ENCODE measurements around the gene SOX6. TPM values are rescaled to one million over a fixed set of nuclear protein-coding genes. Genes with fewer than 3 reads are reported as not detected.

SOX6 gene
- polyA plus RNA-seq, 1 of the 3 experiments (the other 2 are of a cell fraction) = 0.03 TPM

DNA sequence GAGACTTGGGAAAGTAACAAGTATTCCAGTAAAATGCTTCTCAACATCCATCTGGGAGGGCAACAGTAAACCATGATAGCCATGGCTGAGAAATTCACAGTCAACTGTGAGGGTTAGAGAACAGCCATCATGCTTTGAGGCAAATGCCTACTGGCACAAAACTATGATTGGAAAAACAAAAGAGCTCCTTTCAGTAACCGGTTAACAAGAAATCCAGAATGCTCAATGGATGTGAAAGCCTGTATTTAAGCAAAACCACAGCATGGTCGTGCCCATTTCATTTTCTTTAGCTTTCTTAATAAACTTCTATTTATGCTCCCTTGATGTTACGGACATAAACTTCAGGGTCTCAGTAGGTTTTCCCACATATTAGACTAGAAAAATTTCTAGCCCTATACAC lies 139.5 kb downstream of the SOX6 start:
- Histone ChIP-seq H3F3A (replicated peaks; ENCODE audit: insufficient read depth) (no peaks in the 10 kb centered on the region), H3K4me1 (ENCODE audit: control insufficient read depth in 1 of 2, insufficient read depth in 2 of 2, low read depth in 1 of 2, low read length in 1 of 2) (no peaks in the 10 kb centered on the region), H3K4me2 (no peak overlapping the region), H3K27ac (ENCODE audit: low read depth in 2 of 2, low read length in 1 of 2) (no peak overlapping the region), H4K20me1 (ENCODE audit: insufficient read depth) (no peaks in the 10 kb centered on the region), H3K9ac (no peak overlapping the region), H3K4me3 (ENCODE audit: low read depth in 2 of 2, low read length in 1 of 2) (no peak overlapping the region), H3K27me3 (ENCODE audit: insufficient read depth) (no peaks in the 10 kb centered on the region), H3K9me3 (no peaks in the 10 kb centered on the region), H3K36me3 (replicated peaks in 1 of 2; ENCODE audit: control insufficient read depth in 1 of 2, insufficient read depth in 2 of 2, low read length in 1 of 2) (no peaks in the 10 kb centered on the region), H3K79me2 (ENCODE audit: insufficient read depth) (no peaks in the 10 kb centered on the region), H3K9me2 (no peaks in the 10 kb centered on the region), H2AFZ (ENCODE audit: low read depth) (no peak overlapping the region)
- ChIA-PET CTCF (no interaction called here), POLR2A (no interaction called here)
- DNase-seq = no peak
- TF ChIP-seq, protein P1, sequence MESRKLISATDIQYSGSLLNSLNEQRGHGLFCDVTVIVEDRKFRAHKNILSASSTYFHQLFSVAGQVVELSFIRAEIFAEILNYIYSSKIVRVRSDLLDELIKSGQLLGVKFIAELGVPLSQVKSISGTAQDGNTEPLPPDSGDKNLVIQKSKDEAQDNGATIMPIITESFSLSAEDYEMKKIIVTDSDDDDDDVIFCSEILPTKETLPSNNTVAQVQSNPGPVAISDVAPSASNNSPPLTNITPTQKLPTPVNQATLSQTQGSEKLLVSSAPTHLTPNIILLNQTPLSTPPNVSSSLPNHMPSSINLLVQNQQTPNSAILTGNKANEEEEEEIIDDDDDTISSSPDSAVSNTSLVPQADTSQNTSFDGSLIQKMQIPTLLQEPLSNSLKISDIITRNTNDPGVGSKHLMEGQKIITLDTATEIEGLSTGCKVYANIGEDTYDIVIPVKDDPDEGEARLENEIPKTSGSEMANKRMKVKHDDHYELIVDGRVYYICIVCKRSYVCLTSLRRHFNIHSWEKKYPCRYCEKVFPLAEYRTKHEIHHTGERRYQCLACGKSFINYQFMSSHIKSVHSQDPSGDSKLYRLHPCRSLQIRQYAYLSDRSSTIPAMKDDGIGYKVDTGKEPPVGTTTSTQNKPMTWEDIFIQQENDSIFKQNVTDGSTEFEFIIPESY (IDR thresholded peaks at IDR 0.05; ENCODE audit: borderline replicate concordance, low read depth) = no peak
- TF ChIP-seq RFX5 (IDR thresholded peaks at IDR 0.05; ENCODE audit: low read length) (no peak), RCOR1 (IDR thresholded peaks at IDR 0.05; ENCODE audit: low read length) (no peak), GATA2 (CRISPR knock-in tag; IDR thresholded peaks at IDR 0.05) (no peak), JUND (IDR thresholded peaks at IDR 0.05) (no peak), CTCF (IDR thresholded peaks at IDR 0.05) (no peak), TAF1 (IDR thresholded peaks at IDR 0.05; ENCODE audit: borderline replicate concordance, low read depth, low read length) (no peak), TCF12 (IDR thresholded peaks at IDR 0.05) (no peak), CHD2 (IDR thresholded peaks at IDR 0.05; ENCODE audit: low read length, partially characterized antibody) (no peak), YY1 (IDR thresholded peaks at IDR 0.05; ENCODE audit: low read depth) (no peak), REST (IDR thresholded peaks at IDR 0.05; ENCODE audit: low read depth, low read length) (no peak)
- TF ChIP-seq, protein P2, sequence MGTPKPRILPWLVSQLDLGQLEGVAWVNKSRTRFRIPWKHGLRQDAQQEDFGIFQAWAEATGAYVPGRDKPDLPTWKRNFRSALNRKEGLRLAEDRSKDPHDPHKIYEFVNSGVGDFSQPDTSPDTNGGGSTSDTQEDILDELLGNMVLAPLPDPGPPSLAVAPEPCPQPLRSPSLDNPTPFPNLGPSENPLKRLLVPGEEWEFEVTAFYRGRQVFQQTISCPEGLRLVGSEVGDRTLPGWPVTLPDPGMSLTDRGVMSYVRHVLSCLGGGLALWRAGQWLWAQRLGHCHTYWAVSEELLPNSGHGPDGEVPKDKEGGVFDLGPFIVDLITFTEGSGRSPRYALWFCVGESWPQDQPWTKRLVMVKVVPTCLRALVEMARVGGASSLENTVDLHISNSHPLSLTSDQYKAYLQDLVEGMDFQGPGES (IDR thresholded peaks at IDR 0.05; ENCODE audit: low read depth, low read length) = no peak
- TF ChIP-seq, protein P3, sequence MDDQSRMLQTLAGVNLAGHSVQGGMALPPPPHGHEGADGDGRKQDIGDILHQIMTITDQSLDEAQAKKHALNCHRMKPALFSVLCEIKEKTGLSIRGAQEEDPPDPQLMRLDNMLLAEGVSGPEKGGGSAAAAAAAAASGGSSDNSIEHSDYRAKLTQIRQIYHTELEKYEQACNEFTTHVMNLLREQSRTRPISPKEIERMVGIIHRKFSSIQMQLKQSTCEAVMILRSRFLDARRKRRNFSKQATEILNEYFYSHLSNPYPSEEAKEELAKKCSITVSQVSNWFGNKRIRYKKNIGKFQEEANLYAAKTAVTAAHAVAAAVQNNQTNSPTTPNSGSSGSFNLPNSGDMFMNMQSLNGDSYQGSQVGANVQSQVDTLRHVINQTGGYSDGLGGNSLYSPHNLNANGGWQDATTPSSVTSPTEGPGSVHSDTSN (IDR thresholded peaks at IDR 0.05) = no peak
- TF ChIP-seq, protein P4, sequence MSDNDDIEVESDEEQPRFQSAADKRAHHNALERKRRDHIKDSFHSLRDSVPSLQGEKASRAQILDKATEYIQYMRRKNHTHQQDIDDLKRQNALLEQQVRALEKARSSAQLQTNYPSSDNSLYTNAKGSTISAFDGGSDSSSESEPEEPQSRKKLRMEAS (IDR thresholded peaks at IDR 0.05; ENCODE audit: low read depth) = no peak
- 53% methylated on average over 3 of the region's 3 CpGs for WGBS (ENCODE audit: low lambda C conversion rate)

All from SK-N-SH (cell line).